Limb (tissue), 2 donors: Measurements from ENCODE around the gene HES1.
"Not testable (repeated sequence)": the region's sequence is repeated elsewhere in the genome, so short reads cannot be mapped to it uniquely, and the experiment has no call there.

Experiments used
- DNase-seq, 2 donors: peaks; one replicate each; pipeline ENCODE4 v3.0.0-alpha.2; 2016; ENCODE audit errors: extremely low spot score in 2 of 2

The HES1 gene

GRCh38 chr3:194125442-194125841 lies 10.5 kb upstream of the HES1 start:
- no peak for DNase-seq

- DNase-seq = no peak
Observed at GRCh38 chr3:194126790-194127189, 9.2 kb upstream of the HES1 start.

- DNase-seq = no peak
Observed at GRCh38 chr3:194128202-194128918, 7.6 kb upstream of the HES1 start.

DNA sequence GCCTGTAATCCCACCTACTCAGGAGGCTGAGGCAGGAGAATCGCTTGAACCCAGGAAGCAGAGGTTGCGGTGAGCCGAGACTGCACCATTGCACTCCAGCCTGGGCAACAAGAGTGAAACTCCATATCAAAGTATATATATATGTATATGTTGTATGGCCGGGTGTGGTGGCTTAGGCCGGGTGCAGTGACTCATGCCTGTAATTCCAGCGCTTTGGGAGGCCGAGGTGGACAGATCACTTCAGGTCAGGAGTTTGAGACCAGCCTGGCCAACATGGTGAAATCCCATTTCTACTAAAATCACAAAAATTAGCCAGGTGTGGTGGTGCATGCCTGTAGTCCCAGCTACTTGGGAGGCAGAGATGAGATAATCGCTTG lies 7.0 kb upstream of the HES1 start:
- not testable (repeated sequence) for DNase-seq

DNA sequence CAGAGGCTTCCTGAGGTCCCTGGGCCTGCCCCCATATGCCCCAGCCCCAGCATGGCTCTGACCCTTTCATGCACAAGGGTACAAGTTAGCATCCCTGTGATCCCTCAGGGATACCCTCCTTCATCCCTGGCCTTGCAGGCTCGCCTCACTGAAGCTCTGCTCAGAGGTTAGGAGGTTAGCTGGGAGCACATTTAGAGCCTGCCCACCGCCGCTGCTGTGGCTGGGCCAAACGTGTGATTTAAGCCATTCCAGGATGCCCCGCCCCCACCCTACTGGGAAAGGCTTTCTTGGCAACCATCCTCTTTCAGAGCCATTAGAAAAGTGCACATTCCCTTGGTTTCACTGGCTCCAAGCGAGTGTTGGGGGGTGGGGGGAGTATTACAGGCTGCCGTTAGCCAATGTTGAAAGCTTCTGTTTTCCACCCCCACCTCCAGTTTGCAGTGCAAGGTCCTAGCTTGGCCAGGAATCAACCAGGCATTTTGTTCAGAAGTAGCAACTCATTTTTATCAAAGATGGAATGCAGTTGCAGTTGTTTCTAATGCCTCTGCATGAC lies 6.3 kb upstream of the HES1 start:
- DNase-seq = peak; percentile 43 to 74

DNA sequence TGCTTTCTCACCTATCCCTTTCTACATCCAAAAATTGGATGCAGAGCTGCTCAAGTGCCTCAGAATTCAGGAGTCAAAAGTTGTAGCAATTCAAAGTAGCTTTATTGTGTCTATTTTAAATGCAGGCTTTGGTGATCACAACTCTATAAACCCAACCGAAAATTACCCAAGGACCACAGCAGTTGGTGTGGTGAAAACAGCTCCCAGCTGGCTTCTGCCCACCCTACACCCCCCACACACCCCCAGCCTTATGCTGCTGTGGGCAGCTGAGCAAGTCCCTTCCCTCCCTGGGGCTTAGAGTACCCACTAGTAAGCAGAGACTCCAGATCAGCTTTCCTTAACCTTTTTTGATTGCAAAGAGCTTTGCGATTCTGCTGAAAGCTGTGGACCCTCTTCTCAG lies 5.8 kb upstream of the HES1 start:
- DNase-seq = no peak

DNA sequence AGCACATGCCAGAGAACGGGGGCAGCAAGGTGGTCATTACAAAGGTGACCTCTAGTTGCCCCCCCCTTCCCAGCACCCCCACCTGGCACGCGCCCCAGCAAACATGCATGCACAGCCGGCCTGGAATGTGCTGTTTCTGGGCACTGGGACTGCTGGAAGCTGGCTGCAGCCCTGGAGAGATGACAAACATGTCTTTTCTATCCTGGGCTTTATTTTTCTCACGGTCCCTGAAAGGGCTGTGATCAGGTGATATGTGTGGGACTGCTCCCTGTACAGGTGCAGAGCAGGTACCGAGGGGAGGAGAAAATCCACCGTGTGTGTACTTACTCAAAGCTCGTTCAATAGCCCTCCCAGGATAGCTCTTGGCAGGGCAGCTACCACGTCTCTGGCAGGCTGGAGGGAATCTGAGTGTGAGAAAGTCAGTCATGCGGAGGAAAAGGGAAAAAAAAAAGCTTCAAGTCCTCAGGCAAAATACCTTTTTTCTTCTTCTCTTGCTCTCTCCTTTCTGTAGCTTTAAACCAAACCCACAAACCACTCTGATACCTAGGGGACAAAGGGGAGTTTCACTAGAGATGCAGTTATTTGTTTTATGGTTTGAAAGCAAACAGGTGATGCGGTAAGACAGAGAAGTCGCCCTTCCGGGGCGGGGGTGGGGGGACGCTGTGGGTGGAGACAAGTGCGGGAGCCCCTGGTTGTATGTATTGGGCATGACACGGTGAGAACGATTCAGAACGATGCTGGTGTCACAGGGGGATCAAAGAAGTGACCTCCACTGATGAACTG lies 5.0 kb upstream of the HES1 start:
- peak; percentile 24 to 54 for DNase-seq

GRCh38 chr3:194132465-194133286 lies 3.3 kb upstream of the HES1 start:
- no peak for DNase-seq

- peak; percentile 32 to 70 for DNase-seq
Observed at GRCh38 chr3:194133661-194134230, 2.2 kb upstream of the HES1 start.

DNA sequence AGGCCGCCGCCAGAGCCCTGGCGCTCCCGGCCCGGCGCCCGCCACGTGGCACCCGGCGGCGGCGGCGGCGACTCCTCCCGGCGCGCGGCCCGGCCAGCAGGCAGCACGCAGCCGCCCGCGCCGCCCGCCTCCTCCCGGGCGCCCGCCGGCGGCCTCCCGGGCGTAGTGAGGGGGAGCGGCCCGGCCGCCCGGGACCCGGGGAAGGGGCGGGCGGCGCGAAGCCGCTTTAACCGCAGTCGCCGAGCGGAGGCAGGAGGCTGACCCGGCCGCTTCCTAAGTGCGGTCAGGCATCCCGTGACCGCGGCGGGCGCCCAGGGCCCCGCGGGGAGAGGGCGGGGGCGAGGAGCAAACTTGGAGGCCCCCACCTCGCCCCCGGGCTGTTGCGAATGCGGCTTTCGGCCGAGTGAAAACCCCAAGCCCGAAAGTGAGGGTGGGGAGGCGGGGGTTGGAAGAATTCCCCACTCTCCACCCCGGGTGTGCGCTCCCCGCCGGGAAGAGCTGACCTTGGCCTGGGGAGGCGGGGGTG lies 1.7 kb upstream of the HES1 start:
- no peak for DNase-seq

- DNase-seq = peak; percentile 96
Observed at GRCh38 chr3:194134757-194135515, 1.0 kb upstream of the HES1 start.

GRCh38 chr3:194135516-194135805 lies 487 bp upstream of the HES1 start:
- no peak for DNase-seq

- no peak for DNase-seq
Observed at GRCh38 chr3:194136519-194137007, 615 bp downstream of the HES1 start.

DNA sequence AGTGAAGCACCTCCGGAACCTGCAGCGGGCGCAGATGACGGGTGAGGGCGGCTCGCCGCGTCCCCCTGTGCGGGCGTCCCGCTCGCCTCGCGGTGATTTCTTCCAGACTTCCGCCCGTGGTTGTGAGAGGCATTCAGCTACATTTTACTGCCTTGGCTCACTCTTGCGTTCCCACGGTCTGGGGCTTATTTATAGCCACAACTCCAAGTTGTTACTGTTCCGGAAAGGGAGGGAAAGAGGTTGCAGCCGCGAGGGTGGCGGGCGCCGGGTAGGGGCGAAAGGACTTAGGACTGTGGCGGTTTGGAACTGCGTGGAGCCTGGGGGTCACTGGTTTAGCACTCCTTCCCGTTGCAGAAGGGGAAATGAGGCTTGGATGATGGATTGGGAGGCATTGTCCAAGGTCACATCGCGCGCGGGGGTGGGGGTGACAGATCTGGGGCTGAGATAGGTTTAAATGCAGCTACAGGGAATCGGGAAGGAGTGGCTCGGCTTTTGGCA lies 1.1 kb downstream of the HES1 start:
- DNase-seq = peak in 1 of 2 donors; percentile 59

DNA sequence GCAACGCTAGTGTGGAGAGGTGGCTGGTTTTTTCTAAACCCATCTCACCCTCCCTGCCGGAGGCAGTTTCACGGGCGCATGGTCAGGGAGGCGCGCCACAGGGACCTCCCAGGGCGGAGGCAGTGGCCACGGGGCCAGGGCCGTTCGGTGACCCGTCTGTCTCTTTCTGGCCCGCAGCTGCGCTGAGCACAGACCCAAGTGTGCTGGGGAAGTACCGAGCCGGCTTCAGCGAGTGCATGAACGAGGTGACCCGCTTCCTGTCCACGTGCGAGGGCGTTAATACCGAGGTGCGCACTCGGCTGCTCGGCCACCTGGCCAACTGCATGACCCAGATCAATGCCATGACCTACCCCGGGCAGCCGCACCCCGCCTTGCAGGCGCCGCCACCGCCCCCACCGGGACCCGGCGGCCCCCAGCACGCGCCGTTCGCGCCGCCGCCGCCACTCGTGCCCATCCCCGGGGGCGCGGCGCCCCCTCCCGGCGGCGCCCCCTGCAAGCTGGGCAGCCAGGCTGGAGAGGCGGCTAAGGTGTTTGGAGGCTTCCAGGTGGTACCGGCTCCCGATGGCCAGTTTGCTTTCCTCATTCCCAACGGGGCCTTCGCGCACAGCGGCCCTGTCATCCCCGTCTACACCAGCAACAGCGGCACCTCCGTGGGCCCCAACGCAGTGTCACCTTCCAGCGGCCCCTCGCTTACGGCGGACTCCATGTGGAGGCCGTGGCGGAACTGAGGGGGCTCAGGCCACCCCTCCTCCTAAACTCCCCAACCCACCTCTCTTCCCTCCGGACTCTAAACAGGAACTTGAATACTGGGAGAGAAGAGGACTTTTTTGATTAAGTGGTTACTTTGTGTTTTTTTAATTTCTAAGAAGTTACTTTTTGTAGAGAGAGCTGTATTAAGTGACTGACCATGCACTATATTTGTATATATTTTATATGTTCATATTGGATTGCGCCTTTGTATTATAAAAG lies 1.8 kb downstream of the HES1 start:
- peak; percentile 35 to 77 for DNase-seq

GRCh38 chr3:194138732-194139070 lies 2.8 kb downstream of the HES1 start:
- peak in 1 of 2 donors; percentile 45 for DNase-seq

- DNase-seq = peak; percentile 73 to 74
Observed at GRCh38 chr3:194139071-194139813, 3.3 kb downstream of the HES1 start.

DNA sequence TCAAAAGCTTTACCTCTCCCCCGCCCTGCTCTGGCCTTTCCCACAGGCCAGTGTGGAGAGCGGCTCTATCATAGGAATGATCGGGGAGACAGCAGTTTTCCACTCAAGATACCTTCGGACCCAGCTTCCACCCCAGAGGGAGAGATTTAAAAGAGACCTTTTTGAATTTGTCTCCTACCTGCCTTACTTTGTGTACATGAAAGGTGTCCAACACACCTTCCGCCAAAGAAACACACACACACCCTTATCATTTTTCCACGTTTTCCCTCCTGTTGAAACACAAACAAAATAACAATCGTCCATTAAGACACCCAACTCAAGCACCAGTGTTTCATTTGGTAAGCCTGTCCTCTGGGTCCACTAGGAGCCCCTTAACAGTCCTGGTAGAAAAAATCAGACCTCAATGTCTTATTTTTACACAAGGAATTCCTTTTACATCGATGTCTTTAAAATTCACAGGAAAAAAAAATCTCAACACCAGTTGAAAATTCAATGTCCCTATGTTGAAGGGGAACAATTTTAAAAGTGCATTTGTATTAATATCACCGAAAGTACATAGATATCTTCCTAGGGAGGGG lies 4.0 kb downstream of the HES1 start:
- no peak for DNase-seq
